Endodermal cell (in vitro differentiated cells): ENCODE results near the gene MTPN. TPM values are rescaled to one million over a fixed set of nuclear protein-coding genes. Genes with fewer than 3 reads are reported as not detected.

Experiments used
- DNase-seq: peaks from one replicate; pipeline ENCODE4 v3.0.0-alpha.2; 2017
- H3K27ac ChIP-seq: 2 replicates; pipeline ENCODE4 v1.5.1; 2013; ENCODE audit warnings: mild to moderate bottlenecking, low read depth, low read length, moderate library complexity
- H3K27me3 ChIP-seq: 2 replicates; pipeline ENCODE4 v1.6.1; 2013; ENCODE audit warnings: mild to moderate bottlenecking, low read length, moderate library complexity; ENCODE audit not compliant: insufficient read depth, control insufficient read depth, poor library complexity, severe bottlenecking
- H3K36me3 ChIP-seq: 2 replicates; pipeline ENCODE4 v1.7.0; 2013; ENCODE audit warnings: mild to moderate bottlenecking, low read length, moderate library complexity; ENCODE audit not compliant: control insufficient read depth, insufficient read depth
- H3K4me1 ChIP-seq: one replicate; pipeline ENCODE4 v1.7.0; 2013; ENCODE audit warnings: low read length; ENCODE audit not compliant: control insufficient read depth, insufficient read depth
- H3K4me3 ChIP-seq: 2 replicates; pipeline ENCODE4 v1.5.1; 2013; ENCODE audit warnings: mild to moderate bottlenecking, low read length, moderate library complexity
- H3K9ac ChIP-seq: 2 replicates; pipeline ENCODE4 v1.6.1; 2013; ENCODE audit warnings: mild to moderate bottlenecking, low read length, moderate library complexity; ENCODE audit not compliant: poor library complexity, severe bottlenecking; ENCODE audit errors: extremely low read depth
- H3K9me3 ChIP-seq: 2 replicates; pipeline ENCODE4 v1.6.1; 2013; ENCODE audit warnings: mild to moderate bottlenecking, low read length, moderate library complexity; ENCODE audit not compliant: control insufficient read depth
- H3K27ac Mint-ChIP-seq: 2 replicates; pipeline ENCODE4 v1.8.0; 2020; ENCODE audit warnings: mixed read lengths
- H3K27me3 Mint-ChIP-seq: 2 replicates; pipeline ENCODE4 v1.8.0; 2021; ENCODE audit warnings: mild to moderate bottlenecking, mixed read lengths; ENCODE audit not compliant: insufficient read depth
- H3K36me3 Mint-ChIP-seq: 2 replicates; pipeline ENCODE4 v1.8.0; 2020; ENCODE audit warnings: low read depth, mixed read lengths
- H3K4me1 Mint-ChIP-seq: 2 replicates; pipeline ENCODE4 v1.8.0; 2020; ENCODE audit warnings: mixed read lengths
- H3K4me3 Mint-ChIP-seq: 2 replicates; pipeline ENCODE4 v1.8.0; 2020; ENCODE audit warnings: mild to moderate bottlenecking, moderate library complexity, mixed read lengths
- H3K9me3 Mint-ChIP-seq: 2 replicates; pipeline ENCODE4 v1.8.0; 2020; ENCODE audit warnings: mild to moderate bottlenecking, mixed read lengths
- CTCF ChIP-seq: fragments of 200-600 bp; sonication (generic); conservative IDR thresholded peaks from 2 replicates; pipeline ENCODE4 v1.5.0; 2021; ENCODE audit warnings: antibody characterized with exemption, mild to moderate bottlenecking
- WGBS, 2 experiments: methylation state at CpG; one replicate each; pipeline versions ENCODE4 v1.1.5 to v1.1.7; 2013; ENCODE audit warnings: missing lambda C conversion rate in 2 of 2, mixed read lengths in 1 of 2; ENCODE audit not compliant: insufficient coverage in 1 of 2, insufficient read length in 1 of 2; 5-methylcytosine and 5-hydroxymethylcytosine counted together
- total RNA-seq, 2 donors: library from RNA; stranded (reverse); fragmentation: NEBNext Ultra II Directional in 1 of 2; extraction: Animal tissue kit (Norgen Biotek cat#: 25700) in 1 of 2; gene quantifications; 2 replicates in 1 of 2; 3 replicates in 1 of 2; pipeline ENCODE4 v1.2.1, GENCODE V29; 2021

MTPN gene
- total RNA-seq, 2 donors from 2014 or later: 80.3 to 102 TPM

- H3K27me3 ChIP-seq: peaks cover 9% of the 10 kb centered on the region
- 69% methylated on average over 4 of the region's 4 CpGs; no CpG with 5 or more reads in 1 of the 2 experiments for WGBS, 2 experiments
- H3K27ac ChIP-seq: no peak overlapping the region
- Mint-ChIP-seq H3K4me3 (no peak overlapping the region), H3K9me3 (no peaks in the 10 kb centered on the region), H3K27ac (no peak overlapping the region), H3K4me1 (peaks cover 22% of the 10 kb centered on the region), H3K27me3 (peaks cover 9% of the 10 kb centered on the region), H3K36me3 (no peaks in the 10 kb centered on the region)
- H3K4me3 ChIP-seq: no peak overlapping the region
- TF ChIP-seq CTCF: no peak
- H3K36me3 ChIP-seq: no peaks in the 10 kb centered on the region
- H3K9me3 ChIP-seq: no peaks in the 10 kb centered on the region
- peak; percentile 60 for DNase-seq
- no peak overlapping the region for H3K9ac ChIP-seq
- peaks cover 5% of the 10 kb centered on the region for H3K4me1 ChIP-seq
These were observed 71.3 kb downstream of the MTPN start for GRCh38 chr7:135905858-135906257.

DNA sequence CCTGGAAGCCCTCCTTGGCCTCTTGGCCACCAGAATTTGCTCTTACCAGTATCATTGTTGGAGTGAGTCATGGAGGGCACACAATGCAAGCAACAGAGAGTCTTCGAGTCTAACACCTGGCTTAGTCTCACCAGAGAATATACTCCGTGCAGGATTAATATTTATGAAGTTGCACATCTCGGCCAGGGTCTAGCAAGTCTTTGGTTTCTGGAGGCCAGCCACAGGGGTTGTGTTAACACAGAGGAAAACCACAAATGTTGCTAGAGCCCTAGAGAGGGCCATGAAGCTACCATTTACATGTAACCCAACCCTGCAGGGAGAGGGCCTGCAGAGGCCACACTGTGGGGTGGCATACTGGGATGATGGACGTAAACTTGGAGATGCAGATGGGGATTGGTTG lies 71.8 kb downstream of the MTPN start:
- Histone ChIP-seq H3K4me1 (peaks cover 5% of the 10 kb centered on the region), H3K9ac (no peak overlapping the region), H3K36me3 (no peaks in the 10 kb centered on the region), H3K9me3 (no peaks in the 10 kb centered on the region), H3K27me3 (peaks cover 9% of the 10 kb centered on the region), H3K4me3 (no peak overlapping the region), H3K27ac (no peak overlapping the region)
- no peak for DNase-seq
- no peak for TF ChIP-seq CTCF
- H3K4me1 Mint-ChIP-seq: peaks cover 18% of the 10 kb centered on the region
- no peaks in the 10 kb centered on the region for H3K9me3 Mint-ChIP-seq
- H3K36me3 Mint-ChIP-seq: no peaks in the 10 kb centered on the region
- peaks cover 9% of the 10 kb centered on the region for H3K27me3 Mint-ChIP-seq
- H3K27ac Mint-ChIP-seq: no peak overlapping the region
- H3K4me3 Mint-ChIP-seq: no peak overlapping the region
- WGBS, 2 experiments: 95 to 96% methylated on average over 3 to 4 of the region's 4 CpGs

- no peak overlapping the region for H3K27ac Mint-ChIP-seq
These were observed 72.9 kb downstream of the MTPN start for GRCh38 chr7:135904282-135904681.

More at GRCh38 chr7:135904282-135904681, 72.9 kb downstream of the MTPN start:
- Histone ChIP-seq H3K4me3 (no peak overlapping the region), H3K27me3 (no peaks in the 10 kb centered on the region), H3K4me1 (peaks cover 5% of the 10 kb centered on the region), H3K9ac (no peak overlapping the region), H3K36me3 (no peaks in the 10 kb centered on the region), H3K27ac (no peak overlapping the region), H3K9me3 (no peaks in the 10 kb centered on the region)
- H3K36me3 Mint-ChIP-seq: no peaks in the 10 kb centered on the region
- no peak overlapping the region for H3K4me3 Mint-ChIP-seq
- TF ChIP-seq CTCF: no peak
- peaks cover 22% of the 10 kb centered on the region for H3K4me1 Mint-ChIP-seq
- 91 to 92% methylated on average over 3 of the region's 3 CpGs for WGBS, 2 experiments
- H3K27me3 Mint-ChIP-seq: peaks cover 6% of the 10 kb centered on the region
- no peak for DNase-seq
- no peaks in the 10 kb centered on the region for H3K9me3 Mint-ChIP-seq
